ENCODE results near the gene AHNAK.

DNA sequence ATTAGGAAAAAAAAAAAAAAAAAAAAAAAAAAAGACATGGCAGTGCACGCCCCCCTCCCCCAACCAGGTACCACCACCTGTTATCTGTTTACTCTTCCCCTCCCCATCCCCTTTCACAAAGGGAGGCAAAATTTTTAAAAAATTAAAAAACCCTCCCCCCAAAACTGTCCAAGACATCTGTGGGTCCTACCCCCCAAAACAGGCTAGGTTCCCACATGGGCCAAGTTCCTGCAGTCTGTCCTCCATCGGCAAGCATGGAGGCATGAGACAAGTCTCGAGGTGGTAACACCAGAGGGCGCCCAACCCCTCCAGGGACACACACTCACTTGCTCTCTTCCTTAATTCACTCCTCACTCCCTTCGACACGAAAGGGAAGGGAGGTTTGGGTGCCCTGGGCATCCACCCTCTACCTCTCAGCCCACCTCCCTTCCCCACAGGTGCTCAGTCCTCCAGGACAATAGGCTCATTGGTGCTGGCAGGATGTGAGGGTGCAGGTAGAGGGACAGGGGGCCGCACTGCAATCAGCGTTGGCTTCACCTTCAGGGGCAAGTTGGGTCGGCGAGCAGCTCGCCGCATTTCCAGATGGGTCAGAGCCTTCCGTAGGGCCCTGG is 46.9 kb upstream of the AHNAK start:
- TF ChIP-seq, protein P1, sequence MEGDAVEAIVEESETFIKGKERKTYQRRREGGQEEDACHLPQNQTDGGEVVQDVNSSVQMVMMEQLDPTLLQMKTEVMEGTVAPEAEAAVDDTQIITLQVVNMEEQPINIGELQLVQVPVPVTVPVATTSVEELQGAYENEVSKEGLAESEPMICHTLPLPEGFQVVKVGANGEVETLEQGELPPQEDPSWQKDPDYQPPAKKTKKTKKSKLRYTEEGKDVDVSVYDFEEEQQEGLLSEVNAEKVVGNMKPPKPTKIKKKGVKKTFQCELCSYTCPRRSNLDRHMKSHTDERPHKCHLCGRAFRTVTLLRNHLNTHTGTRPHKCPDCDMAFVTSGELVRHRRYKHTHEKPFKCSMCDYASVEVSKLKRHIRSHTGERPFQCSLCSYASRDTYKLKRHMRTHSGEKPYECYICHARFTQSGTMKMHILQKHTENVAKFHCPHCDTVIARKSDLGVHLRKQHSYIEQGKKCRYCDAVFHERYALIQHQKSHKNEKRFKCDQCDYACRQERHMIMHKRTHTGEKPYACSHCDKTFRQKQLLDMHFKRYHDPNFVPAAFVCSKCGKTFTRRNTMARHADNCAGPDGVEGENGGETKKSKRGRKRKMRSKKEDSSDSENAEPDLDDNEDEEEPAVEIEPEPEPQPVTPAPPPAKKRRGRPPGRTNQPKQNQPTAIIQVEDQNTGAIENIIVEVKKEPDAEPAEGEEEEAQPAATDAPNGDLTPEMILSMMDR (IDR thresholded peaks at IDR 0.05): peak in 3 of 4 experiments; percentile 50 to 67 (median 56)
- no peak for TF ChIP-seq POLR2A (IDR thresholded peaks at IDR 0.05)
- no peak for TF ChIP-seq EP300 (IDR thresholded peaks at IDR 0.05)

Data from gastroesophageal sphincter (tissue), 3 donors.